Peyer's patch (tissue), 4 donors: Measurements from ENCODE around the gene SH2D7.

ENCODE experiments used
- CTCF ChIP-seq, 6 experiments: fragments of 450-650 bp in 4 of 6; fragments of 200-600 bp in 2 of 6; sonication (generic) in 1 of 6; IDR thresholded peaks; one replicate each; pipeline ENCODE4 v1.5.1; 2017 to 2019; ENCODE audit warnings: antibody characterized with exemption in 6 of 6, mild to moderate bottlenecking in 3 of 6, moderate library complexity in 1 of 6
- POLR2A ChIP-seq, 2 donors: fragments of 450-650 bp; IDR thresholded peaks; one replicate each; pipeline ENCODE4 v1.5.1; 2017; ENCODE audit warnings: antibody characterized with exemption in 2 of 2, mild to moderate bottlenecking in 2 of 2, moderate library complexity in 2 of 2

GRCh38 chr15:78083186-78083585 lies 9.2 kb upstream of the SH2D7 start:
- TF ChIP-seq CTCF (IDR thresholded peaks at IDR 0.05) (no peak), POLR2A (IDR thresholded peaks at IDR 0.05) (no peak)
